Uterus (tissue), 4 donors: ENCODE measurements around the gene CACNA2D1. TPM values are rescaled to one million over a fixed set of nuclear protein-coding genes. Genes with fewer than 3 reads are reported as not detected.

Experiments used
- DNase-seq, 2 donors: peaks; one replicate each; pipeline ENCODE4 v3.0.0-alpha.2; 2019 to 2020
- H3K27ac ChIP-seq, 2 donors: fragments of 200-600 bp; sonication (generic); 1 replicate in 1 of 2; 2 replicates in 1 of 2; pipeline ENCODE4 v1.5.1; 2016 to 2018
- H3K27me3 ChIP-seq, 2 donors: fragments of 200-600 bp; sonication (generic); one replicate each; pipeline ENCODE4 v1.5.1; 2018 to 2019; ENCODE audit warnings: control low read depth in 1 of 2
- H3K36me3 ChIP-seq, 2 donors: fragments of 200-600 bp; sonication (generic); one replicate each; pipeline ENCODE4 v1.5.1; 2019; ENCODE audit warnings: control low read depth in 1 of 2
- H3K4me1 ChIP-seq, 2 donors: fragments of 200-600 bp; sonication (generic); one replicate each; pipeline ENCODE4 v1.5.1; 2018 to 2019; ENCODE audit warnings: control low read depth in 1 of 2
- H3K4me3 ChIP-seq, 2 donors: fragments of 200-600 bp; sonication (generic); 1 replicate in 1 of 2; 2 replicates in 1 of 2; pipeline ENCODE4 v1.5.1; 2018 to 2019; ENCODE audit warnings: mild to moderate bottlenecking in 1 of 2
- H3K9me3 ChIP-seq, 2 donors: fragments of 200-600 bp; sonication (generic); one replicate each; pipeline ENCODE4 v1.5.1; 2019; ENCODE audit warnings: control low read depth in 1 of 2
- POLR2A ChIP-seq, 2 donors: fragments of 450-650 bp; IDR thresholded peaks; one replicate each; pipeline ENCODE4 v1.6.1; 2016; ENCODE audit warnings: antibody characterized with exemption in 2 of 2, mild to moderate bottlenecking in 1 of 2, moderate library complexity in 1 of 2
- intact Hi-C: fragments of 100-400 bp; cut with DNase I; formaldehyde crosslinking; loops from one replicate; pipeline ENCODE4 v1.15.1; 2023; ENCODE audit warnings: low total_unique reads
- total RNA-seq, 4 donors: library from RNA; depleted of rRNA in 3 of 4; stranded (reverse); fragments of >200 nt in 3 of 4; gene quantifications; one replicate each; pipeline versions ENCODE4 v1.1.0 to v1.2.4, GENCODE V29; 2014 to 2023
- TF ChIP-seq, protein P1 (sequence below), 4 experiments: fragments of 200-600 bp in 2 of 4; fragments of 450-650 bp in 2 of 4; sonication (generic) in 2 of 4; IDR thresholded peaks; one replicate each; pipeline ENCODE4 v1.5.1; 2016 to 2019; ENCODE audit warnings: antibody characterized with exemption in 4 of 4, mild to moderate bottlenecking in 2 of 4, moderate library complexity in 1 of 4
- donor health status: DM: yes; HTN: yes; CAD: no.

CACNA2D1 gene
- total RNA-seq, 4 donors from 2014 or later, result 30.1 to 54.1 (median 43.6) TPM

- intact Hi-C loops, result no loop called here
- DNase-seq, result no peak
- Histone ChIP-seq H3K4me3 (no peak overlapping the region), H3K4me1 (no peaks in the 10 kb centered on the region), H3K9me3 (no peaks in the 10 kb centered on the region), H3K36me3 (no peaks in the 10 kb centered on the region), H3K27me3 (no peaks in the 10 kb centered on the region), H3K27ac (no peak overlapping the region)
- TF ChIP-seq, protein P1, sequence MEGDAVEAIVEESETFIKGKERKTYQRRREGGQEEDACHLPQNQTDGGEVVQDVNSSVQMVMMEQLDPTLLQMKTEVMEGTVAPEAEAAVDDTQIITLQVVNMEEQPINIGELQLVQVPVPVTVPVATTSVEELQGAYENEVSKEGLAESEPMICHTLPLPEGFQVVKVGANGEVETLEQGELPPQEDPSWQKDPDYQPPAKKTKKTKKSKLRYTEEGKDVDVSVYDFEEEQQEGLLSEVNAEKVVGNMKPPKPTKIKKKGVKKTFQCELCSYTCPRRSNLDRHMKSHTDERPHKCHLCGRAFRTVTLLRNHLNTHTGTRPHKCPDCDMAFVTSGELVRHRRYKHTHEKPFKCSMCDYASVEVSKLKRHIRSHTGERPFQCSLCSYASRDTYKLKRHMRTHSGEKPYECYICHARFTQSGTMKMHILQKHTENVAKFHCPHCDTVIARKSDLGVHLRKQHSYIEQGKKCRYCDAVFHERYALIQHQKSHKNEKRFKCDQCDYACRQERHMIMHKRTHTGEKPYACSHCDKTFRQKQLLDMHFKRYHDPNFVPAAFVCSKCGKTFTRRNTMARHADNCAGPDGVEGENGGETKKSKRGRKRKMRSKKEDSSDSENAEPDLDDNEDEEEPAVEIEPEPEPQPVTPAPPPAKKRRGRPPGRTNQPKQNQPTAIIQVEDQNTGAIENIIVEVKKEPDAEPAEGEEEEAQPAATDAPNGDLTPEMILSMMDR (IDR thresholded peaks at IDR 0.05), result no peak
- TF ChIP-seq POLR2A (IDR thresholded peaks at IDR 0.05), result no peak
Measured at GRCh38 chr7:81902536-81902935, 541.0 kb downstream of the CACNA2D1 start.
